ENCODE measurements around the gene DHX16. TPM values are rescaled to one million over a fixed set of nuclear protein-coding genes. Genes with fewer than 3 reads are reported as not detected.

The DHX16 gene
- total and polyA plus RNA-seq, 2 experiments from 2014 or later, result 36.2 to 36.7 TPM

DNA sequence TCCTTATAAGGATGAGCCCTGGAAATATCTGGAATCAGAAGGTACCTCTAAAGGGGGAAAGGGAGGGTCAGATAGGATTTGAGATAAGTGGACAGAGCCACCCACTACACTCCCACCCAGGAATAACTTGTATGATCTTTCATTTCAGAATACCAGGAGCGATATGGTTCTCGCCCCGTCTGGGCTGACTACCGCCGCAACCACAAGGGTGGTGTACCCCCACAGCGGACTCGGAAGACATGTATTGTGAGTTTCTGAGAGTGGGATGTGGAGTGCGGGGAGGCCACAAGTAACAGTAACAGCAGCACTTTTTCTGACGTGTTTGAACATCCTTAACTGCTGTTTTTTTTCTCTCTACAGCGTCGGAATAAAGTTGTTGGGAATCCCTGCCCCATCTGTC lies 53.2 kb downstream of the DHX16 start:
- Histone ChIP-seq H3K27ac (no peak overlapping the region), H3K4me3 (no peak overlapping the region), H3K36me3 (peaks cover 36% of the 10 kb centered on the region), H3K27me3 (no peaks in the 10 kb centered on the region), H3K9me3 (ENCODE audit: low read depth) (no peaks in the 10 kb centered on the region), H3K4me1 (ENCODE audit: low read depth) (peaks cover 9% of the 10 kb centered on the region)
- TF ChIP-seq, protein P1, sequence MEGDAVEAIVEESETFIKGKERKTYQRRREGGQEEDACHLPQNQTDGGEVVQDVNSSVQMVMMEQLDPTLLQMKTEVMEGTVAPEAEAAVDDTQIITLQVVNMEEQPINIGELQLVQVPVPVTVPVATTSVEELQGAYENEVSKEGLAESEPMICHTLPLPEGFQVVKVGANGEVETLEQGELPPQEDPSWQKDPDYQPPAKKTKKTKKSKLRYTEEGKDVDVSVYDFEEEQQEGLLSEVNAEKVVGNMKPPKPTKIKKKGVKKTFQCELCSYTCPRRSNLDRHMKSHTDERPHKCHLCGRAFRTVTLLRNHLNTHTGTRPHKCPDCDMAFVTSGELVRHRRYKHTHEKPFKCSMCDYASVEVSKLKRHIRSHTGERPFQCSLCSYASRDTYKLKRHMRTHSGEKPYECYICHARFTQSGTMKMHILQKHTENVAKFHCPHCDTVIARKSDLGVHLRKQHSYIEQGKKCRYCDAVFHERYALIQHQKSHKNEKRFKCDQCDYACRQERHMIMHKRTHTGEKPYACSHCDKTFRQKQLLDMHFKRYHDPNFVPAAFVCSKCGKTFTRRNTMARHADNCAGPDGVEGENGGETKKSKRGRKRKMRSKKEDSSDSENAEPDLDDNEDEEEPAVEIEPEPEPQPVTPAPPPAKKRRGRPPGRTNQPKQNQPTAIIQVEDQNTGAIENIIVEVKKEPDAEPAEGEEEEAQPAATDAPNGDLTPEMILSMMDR (IDR thresholded peaks at IDR 0.05; ENCODE audit: low read depth, low read length), result no peak
- DNase-seq (ENCODE audit: low read depth in 1 of 2, low spot score in 1 of 2), result no peak

DNA sequence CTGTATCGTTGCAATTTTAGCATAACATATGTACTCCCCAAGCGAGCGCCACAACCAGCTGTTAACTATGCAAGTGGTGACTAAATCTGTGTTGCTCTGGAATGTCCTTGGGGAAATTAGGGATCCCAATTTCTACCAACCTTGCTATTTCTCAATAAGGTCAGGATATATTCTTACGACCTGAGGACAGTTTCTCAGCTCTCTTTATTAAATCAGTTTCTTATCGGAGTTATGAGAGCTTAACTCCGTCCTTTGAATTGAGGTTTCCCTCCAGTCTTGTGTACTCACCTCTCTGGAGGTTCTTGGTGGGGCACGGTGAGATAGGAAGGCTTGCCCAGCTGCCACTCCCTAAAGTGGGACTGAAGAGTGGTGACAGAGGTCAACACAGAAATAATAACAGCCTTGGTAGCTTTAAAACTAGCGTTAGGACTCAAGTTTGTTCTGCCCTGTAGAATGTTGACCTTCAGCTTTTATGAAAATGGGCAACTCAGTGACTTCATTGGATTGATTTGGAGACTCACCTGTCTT lies 54.5 kb downstream of the DHX16 start:
- peaks cover 15% of the 10 kb centered on the region for H3K4me1 ChIP-seq (ENCODE audit: low read depth)
- peak in 1 of 2 donors; percentile 33 for DNase-seq (ENCODE audit: low read depth in 1 of 2, low spot score in 1 of 2)
- H3K9me3 ChIP-seq (ENCODE audit: low read depth), result no peaks in the 10 kb centered on the region
- TF ChIP-seq, protein P1 (IDR thresholded peaks at IDR 0.05; ENCODE audit: low read depth, low read length), result no peak
- peaks cover 31% of the 10 kb centered on the region for H3K36me3 ChIP-seq
- peak overlapping the region; percentile 99 for H3K27ac ChIP-seq
- H3K27me3 ChIP-seq, result no peaks in the 10 kb centered on the region
- peak overlapping the region; percentile 51 for H3K4me3 ChIP-seq

DNA sequence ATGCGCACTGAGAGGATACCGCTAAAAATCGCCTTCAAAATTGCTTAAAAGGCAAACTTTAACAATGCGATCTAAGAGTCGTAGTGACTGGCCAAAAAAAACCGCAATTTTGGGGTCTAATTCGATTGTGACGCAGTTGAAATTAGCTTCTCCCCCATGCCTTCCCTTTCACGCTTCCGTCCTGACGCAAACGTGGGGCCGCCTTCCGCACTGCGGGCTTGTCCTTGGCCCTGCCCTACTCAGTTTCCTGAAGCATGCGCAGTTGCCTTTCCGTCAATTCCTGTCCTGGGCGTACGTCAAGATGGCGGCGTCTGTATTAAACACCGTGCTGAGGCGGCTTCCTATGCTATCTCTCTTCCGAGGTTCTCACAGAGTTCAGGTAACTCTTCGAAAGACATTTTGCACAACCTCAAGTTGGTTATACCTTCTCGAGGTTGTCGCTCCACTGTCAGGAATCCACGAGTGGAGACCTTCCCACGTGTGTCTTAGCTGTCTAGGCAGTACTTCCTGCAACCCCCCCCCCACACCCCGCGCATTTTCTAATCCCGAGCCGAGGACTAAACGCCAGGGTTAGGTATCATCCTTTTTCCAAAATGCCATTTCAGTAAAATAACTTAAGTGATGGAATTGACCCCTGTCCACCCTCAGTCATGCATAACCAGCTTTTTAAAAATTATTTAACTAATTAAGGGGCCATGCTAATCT lies 55.1 kb downstream of the DHX16 start, which contains the start of gene MRPS18B:
TSS of gene MRPS18B (plus strand) at position 276 of the 705 bp plus-strand sequence. CDS start at position 302, 26 bp downstream.
- H3K36me3 ChIP-seq, result peaks cover 25% of the 10 kb centered on the region
- TF ChIP-seq, protein P1 (IDR thresholded peaks at IDR 0.05; ENCODE audit: low read depth, low read length), result no peak
- peak; percentile 97 to 99 for DNase-seq (ENCODE audit: low read depth in 1 of 2, low spot score in 1 of 2)

DNA sequence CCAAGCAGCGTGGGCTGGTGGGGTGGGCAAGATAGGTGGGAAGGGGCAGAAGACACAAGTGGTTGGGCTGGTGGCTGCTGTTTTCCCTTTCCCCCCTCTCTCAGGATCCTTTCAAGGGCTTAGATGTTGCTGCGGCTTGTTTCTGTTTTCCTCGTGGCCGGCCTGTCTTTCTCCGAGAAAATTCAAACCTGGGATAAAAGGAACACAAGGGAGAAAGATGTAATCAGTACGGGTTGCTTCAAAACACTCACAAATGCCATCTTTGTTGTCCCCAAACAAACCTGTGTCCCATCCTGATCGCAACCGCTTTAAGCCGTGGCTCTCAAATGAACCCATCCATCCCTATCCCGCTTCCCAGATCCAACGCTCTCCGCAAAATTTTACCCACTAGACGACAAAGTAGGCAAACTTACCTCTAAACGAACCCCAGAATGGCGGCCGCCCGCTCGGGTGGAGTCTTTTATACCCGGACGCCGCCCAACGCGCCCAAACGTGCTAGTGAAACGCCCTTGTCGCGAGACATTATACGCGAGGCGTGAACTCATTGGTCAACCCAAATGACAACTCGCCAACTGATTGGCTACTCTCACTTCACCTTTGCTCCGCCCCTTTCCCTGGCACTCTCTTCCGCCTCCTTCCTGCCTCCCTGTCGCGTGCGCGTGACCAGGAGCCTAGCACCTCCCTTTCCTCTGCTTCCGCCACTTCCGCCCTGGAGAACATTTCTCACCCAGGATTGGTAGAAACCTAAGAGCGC lies 55.8 kb downstream of the DHX16 start, which contains the start of gene PPP1R10:
TSS of gene PPP1R10 (minus strand) at position 433 of the 754 bp plus-strand sequence. CDS start 7,299 bp downstream, outside the sequence.
- TF ChIP-seq, protein P1 (IDR thresholded peaks at IDR 0.05; ENCODE audit: low read depth, low read length), result no peak
- Histone ChIP-seq H3K4me1 (ENCODE audit: low read depth) (peaks cover 21% of the 10 kb centered on the region), H3K9me3 (ENCODE audit: low read depth) (no peaks in the 10 kb centered on the region), H3K27me3 (no peaks in the 10 kb centered on the region), H3K27ac (peak within 1 kb of the TSS; percentile 99), H3K36me3 (peaks cover 20% of the 10 kb centered on the region), H3K4me3 (peak within 1 kb of the TSS; percentile 83)
- DNase-seq (ENCODE audit: low read depth in 1 of 2, low spot score in 1 of 2), result peak; percentile 100

More for the DNA sequence above, 55.1 kb downstream of the DHX16 start, which contains the start of gene MRPS18B:
- Histone ChIP-seq H3K27me3 (no peaks in the 10 kb centered on the region), H3K9me3 (ENCODE audit: low read depth) (no peaks in the 10 kb centered on the region), H3K4me1 (ENCODE audit: low read depth) (peaks cover 15% of the 10 kb centered on the region), H3K27ac (peak within 1 kb of the TSS; percentile 99), H3K4me3 (peak within 1 kb of the TSS; percentile 83)

DNA sequence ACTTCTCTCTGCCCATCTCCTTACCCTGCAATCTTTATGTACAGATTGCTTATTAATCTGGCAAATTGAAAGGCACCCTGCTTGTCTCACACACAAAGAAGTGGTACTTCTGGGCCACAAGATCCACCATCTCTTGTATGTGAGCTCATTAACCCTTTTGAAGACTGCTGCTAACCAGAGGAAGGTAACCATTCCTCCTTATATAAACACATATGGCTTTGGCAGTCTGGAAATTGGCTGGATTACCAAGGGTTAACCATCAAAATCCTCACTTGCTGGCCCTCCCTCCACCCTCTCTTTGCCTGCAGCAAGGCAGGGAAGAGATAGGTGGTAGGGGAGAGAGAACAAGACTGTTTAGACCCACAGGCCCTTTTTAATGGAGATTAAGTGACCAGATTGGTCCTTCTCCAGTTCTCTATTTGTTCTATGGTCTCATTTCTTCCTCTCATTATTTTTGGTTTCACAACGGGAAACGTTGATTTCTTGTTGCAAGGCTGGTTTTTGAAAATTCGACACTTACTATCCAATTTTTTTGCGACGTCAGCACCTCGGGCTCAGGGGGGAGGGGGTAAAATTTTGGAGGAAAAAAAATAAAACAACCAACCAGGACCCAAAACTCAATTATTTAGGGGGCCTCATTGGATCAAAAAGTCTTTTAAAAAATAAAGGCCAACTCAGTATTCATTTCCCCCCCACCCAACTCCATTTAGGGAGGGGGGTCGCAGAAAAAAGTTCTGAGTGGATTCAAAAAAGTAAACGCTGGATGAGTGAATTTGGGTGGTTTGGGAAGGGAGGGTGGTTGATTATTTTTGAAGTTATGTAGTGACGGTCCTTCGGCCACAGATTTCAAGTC lies 56.6 kb downstream of the DHX16 start:
- Histone ChIP-seq H3K4me3 (peak overlapping the region; percentile 83), H3K4me1 (ENCODE audit: low read depth) (peaks cover 21% of the 10 kb centered on the region), H3K9me3 (ENCODE audit: low read depth) (no peaks in the 10 kb centered on the region), H3K36me3 (peaks cover 17% of the 10 kb centered on the region), H3K27me3 (no peaks in the 10 kb centered on the region), H3K27ac (peak overlapping the region; percentile 99)
- TF ChIP-seq, protein P1 (IDR thresholded peaks at IDR 0.05; ENCODE audit: low read depth, low read length), result no peak
- peak; percentile 24 to 56 for DNase-seq (ENCODE audit: low read depth in 1 of 2, low spot score in 1 of 2)

All from cardiac muscle cell (in vitro differentiated cells and primary cell).